Fibroblast of villous mesenchyme (primary cell): ENCODE data around the gene H1-8. TPM values are rescaled to one million over a fixed set of nuclear protein-coding genes. Genes with fewer than 3 reads are reported as not detected.

Experiments
- DNase-seq: peaks from one replicate; pipeline ENCODE4 v3.0.0-alpha.2; 2010; ENCODE audit warnings: low read depth
- H3K4me3 ChIP-seq: 2 replicates; pipeline ENCODE4 v1.5.1; 2011; ENCODE audit warnings: low read depth, mild to moderate bottlenecking, low read length
- CTCF ChIP-seq: IDR thresholded peaks from 2 replicates; pipeline ENCODE4 v1.5.1; 2012; ENCODE audit warnings: low read depth, mild to moderate bottlenecking, low read length; ENCODE audit not compliant: insufficient read depth
- total RNA-seq: library from RNA; depleted of rRNA; stranded (reverse); fragments of >200 nt; gene quantifications from 2 replicates; pipeline ENCODE4 v1.2.3, GENCODE V29; 2012

H1-8 gene
- total RNA-seq, 1 donor = not detected

DNA sequence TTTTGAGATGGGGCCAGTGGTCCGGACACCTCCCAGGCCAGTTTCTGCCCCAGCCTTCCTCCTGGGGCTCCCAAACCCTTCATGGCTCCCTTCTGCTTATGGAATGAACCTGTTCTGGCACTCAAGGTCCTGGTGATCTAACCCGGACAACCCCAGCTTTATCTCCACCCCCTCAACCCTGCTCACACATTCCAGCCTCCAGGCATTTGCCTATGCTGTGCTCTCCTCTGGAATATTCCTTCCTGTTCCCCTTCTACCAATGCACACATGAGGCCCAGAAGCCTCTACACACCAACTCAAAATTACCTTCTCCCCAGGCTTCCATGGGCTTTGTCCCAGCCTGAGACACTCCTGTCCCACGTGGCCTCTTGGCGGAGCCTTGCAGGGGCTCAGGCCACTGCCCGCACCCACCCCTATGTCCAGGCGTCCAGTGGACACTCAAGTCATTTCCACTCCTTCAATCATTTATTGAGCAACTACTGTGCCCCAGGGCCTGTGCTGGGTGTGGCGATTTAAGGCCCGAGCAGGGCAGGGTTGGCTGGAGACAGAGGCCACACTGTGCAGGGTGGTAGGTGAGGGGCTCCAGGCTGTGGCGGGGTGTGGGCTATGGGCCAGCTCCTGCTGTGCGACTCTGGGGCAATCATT lies 44.7 kb downstream of the H1-8 start:
- TF ChIP-seq CTCF = no peak
- H3K4me3 ChIP-seq = no peak overlapping the region
- DNase-seq = no peak

- DNase-seq = no peak
- TF ChIP-seq CTCF = no peak
- no peak overlapping the region for H3K4me3 ChIP-seq
Observed at GRCh38 chr3:129590215-129590614, 47.2 kb downstream of the H1-8 start.

- TF ChIP-seq CTCF = no peak
- H3K4me3 ChIP-seq = no peak overlapping the region
- DNase-seq = no peak
Observed at GRCh38 chr3:129591932-129592331, 49.0 kb downstream of the H1-8 start.

DNA sequence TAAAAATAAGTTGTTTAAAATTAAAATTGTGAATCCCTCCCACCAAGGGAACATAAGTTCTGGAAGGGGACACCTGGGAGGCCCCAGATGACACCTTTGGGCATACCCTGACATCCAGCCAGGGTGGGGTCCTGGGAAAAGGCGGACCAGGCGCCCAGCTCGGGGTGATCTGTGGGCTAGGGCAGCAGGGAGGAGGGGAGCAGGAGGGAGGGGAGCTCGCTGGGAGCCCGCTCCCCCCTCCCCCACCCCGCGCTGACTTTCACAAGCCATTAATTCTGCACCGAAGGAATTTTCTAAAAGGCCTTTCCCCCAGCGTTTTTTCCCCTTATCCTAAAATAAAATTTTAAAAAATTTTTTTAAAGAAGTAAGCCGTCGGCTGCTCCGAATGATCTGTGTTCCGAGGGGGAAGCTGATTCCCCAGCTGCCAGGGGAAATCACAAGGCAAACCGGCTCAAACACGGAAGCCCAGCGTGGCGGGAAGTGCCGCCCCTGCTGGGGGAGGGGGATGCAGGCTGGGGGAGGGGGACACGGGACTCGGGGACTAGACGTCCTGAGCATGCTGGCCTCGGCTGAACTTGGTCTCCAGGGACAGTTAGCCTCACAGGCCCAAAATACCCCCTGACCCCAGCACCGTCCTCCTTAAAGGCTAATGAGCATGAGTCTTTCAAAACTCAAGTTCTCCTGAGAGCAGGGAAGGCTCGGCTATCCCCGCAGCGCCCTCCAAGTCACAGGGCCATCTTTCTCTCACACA lies 49.6 kb downstream of the H1-8 start:
- TF ChIP-seq CTCF = no peak
- no peak overlapping the region for H3K4me3 ChIP-seq
- peak; percentile 61 for DNase-seq

DNA sequence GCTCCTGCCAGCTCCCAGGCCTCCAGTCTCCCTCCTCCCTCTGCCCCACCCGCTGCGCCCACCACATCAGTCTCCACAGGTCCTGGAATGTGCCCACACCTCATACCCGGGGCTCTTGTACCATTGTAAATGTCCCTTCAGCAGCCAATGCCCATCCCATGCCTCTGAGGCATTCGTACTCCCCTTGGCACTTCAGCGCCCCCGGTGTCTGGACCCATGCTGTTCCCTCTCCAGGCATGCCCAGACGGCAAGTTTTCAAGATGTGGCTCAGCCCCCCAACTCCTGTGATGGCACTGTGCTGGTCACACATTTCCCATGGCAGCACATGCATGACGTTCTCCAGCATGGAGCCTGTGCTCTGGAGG lies 50.2 kb downstream of the H1-8 start:
- no peak overlapping the region for H3K4me3 ChIP-seq
- peak; percentile 12 for TF ChIP-seq CTCF
- no peak for DNase-seq

- TF ChIP-seq CTCF = no peak
- no peak overlapping the region for H3K4me3 ChIP-seq
- DNase-seq = peak; percentile 56
Observed at GRCh38 chr3:129593595-129594339, 50.8 kb downstream of the H1-8 start.
